ENCODE results near the gene MR1.

GRCh38 chr1:181064702-181065101 is 30.9 kb downstream of the MR1 start:
- TF ChIP-seq CTCF (IDR thresholded peaks at IDR 0.05) (no peak), POLR2A (IDR thresholded peaks at IDR 0.05) (no peak)
